ENCODE results near the gene WASF3.
"Not testable (repeated sequence)": the region's sequence is repeated elsewhere in the genome, so short reads cannot be mapped to it uniquely, and the experiment has no call there.

The WASF3 gene

GRCh38 chr13:26721251-26722121, 164.0 kb downstream of the WASF3 start:
- peak in 1 of 2 experiments; percentile 25 for DNase-seq

- DNase-seq, result no peak
These were observed 164.8 kb downstream of the WASF3 start for GRCh38 chr13:26722321-26722720.

GRCh38 chr13:26723620-26724019, 166.1 kb downstream of the WASF3 start:
- not testable (repeated sequence) for DNase-seq

GRCh38 chr13:26726684-26727083, 169.2 kb downstream of the WASF3 start:
- no peak for DNase-seq

GRCh38 chr13:26727122-26727521, 169.6 kb downstream of the WASF3 start:
- DNase-seq, result no peak

GRCh38 chr13:26727633-26728032, 170.2 kb downstream of the WASF3 start:
- DNase-seq, result no peak

- no peak for DNase-seq
These were observed 178.2 kb downstream of the WASF3 start for GRCh38 chr13:26735677-26736076.

Data from cerebellar nuclear complex (tissue), 1 donor.